Measurements from ENCODE around the gene RBM19. TPM values are rescaled to one million over a fixed set of nuclear protein-coding genes. Genes with fewer than 3 reads are reported as not detected.

The RBM19 gene
- polyA plus RNA-seq, 1 experiment: 15.5 TPM

GRCh38 chr12:113923251-113923650 is 42.9 kb downstream of the RBM19 start:
- ChIA-PET CTCF (interaction anchor here (1.9 kb wide), 1 partner anchor 462 kb away, joined by 4 read pairs; no protein-coding TSS in a partner anchor), POLR2A (no interaction called here)
- no peaks in the 10 kb centered on the region for H3K27me3 ChIP-seq (ENCODE audit: control insufficient read depth, insufficient read depth, low read length)
- peaks cover 25% of the 10 kb centered on the region for H3K36me3 ChIP-seq (ENCODE audit: control insufficient read depth, insufficient read depth, low read length)
- no peak for TF ChIP-seq CTCF (IDR thresholded peaks at IDR 0.05; ENCODE audit: insufficient read depth, low read depth, low read length)
- H3K4me3 ChIP-seq (ENCODE audit: low read depth, low read length): no peak overlapping the region
- no peak for DNase-seq (ENCODE audit: low read depth)

GRCh38 chr12:113921430-113921829 is 44.7 kb downstream of the RBM19 start:
- no peak for TF ChIP-seq CTCF (IDR thresholded peaks at IDR 0.05; ENCODE audit: insufficient read depth, low read depth, low read length)
- peaks cover 25% of the 10 kb centered on the region for H3K36me3 ChIP-seq (ENCODE audit: control insufficient read depth, insufficient read depth, low read length)
- POLR2A ChIA-PET: no interaction called here
- CTCF ChIA-PET: interaction anchor here (1.6 to 1.9 kb wide), 2 partner anchors 10 to 460 kb away, joined by 4 to 7 read pairs; no protein-coding TSS in a partner anchor
- no peak for DNase-seq (ENCODE audit: low read depth)
- H3K27me3 ChIP-seq (ENCODE audit: control insufficient read depth, insufficient read depth, low read length): no peaks in the 10 kb centered on the region
- H3K4me3 ChIP-seq (ENCODE audit: low read depth, low read length): no peak overlapping the region

- CTCF ChIA-PET: interaction anchor here (0.5 to 1.1 kb wide), 2 partner anchors 12 to 608 kb away, joined by 3 read pairs; no protein-coding TSS in a partner anchor
Observed at GRCh38 chr12:113919791-113920190, 46.3 kb downstream of the RBM19 start.

GRCh38 chr12:113918306-113918705 is 47.8 kb downstream of the RBM19 start:
- DNase-seq (ENCODE audit: low read depth): no peak
- Histone ChIP-seq H3K4me3 (ENCODE audit: low read depth, low read length) (no peak overlapping the region), H3K36me3 (ENCODE audit: control insufficient read depth, insufficient read depth, low read length) (peaks cover 11% of the 10 kb centered on the region), H3K27me3 (ENCODE audit: control insufficient read depth, insufficient read depth, low read length) (no peaks in the 10 kb centered on the region)
- ChIA-PET POLR2A (no interaction called here), CTCF (interaction anchor here (1.4 to 2.3 kb wide), 2 partner anchors 30 to 457 kb away, joined by 3 to 15 read pairs; no protein-coding TSS in a partner anchor)
- no peak for TF ChIP-seq CTCF (IDR thresholded peaks at IDR 0.05; ENCODE audit: insufficient read depth, low read depth, low read length)

More at GRCh38 chr12:113919791-113920190, 46.3 kb downstream of the RBM19 start:
- POLR2A ChIA-PET: interaction anchor here (0.5 kb wide), 1 partner anchor 9 kb away, joined by 4 read pairs; no protein-coding TSS in a partner anchor
- Histone ChIP-seq H3K4me3 (ENCODE audit: low read depth, low read length) (no peak overlapping the region), H3K27me3 (ENCODE audit: control insufficient read depth, insufficient read depth, low read length) (no peaks in the 10 kb centered on the region), H3K36me3 (ENCODE audit: control insufficient read depth, insufficient read depth, low read length) (peaks cover 16% of the 10 kb centered on the region)
- DNase-seq (ENCODE audit: low read depth): no peak
- no peak for TF ChIP-seq CTCF (IDR thresholded peaks at IDR 0.05; ENCODE audit: insufficient read depth, low read depth, low read length)

- peaks cover 11% of the 10 kb centered on the region for H3K36me3 ChIP-seq (ENCODE audit: control insufficient read depth, insufficient read depth, low read length)
- DNase-seq (ENCODE audit: low read depth): no peak
- no peak for TF ChIP-seq CTCF (IDR thresholded peaks at IDR 0.05; ENCODE audit: insufficient read depth, low read depth, low read length)
- ChIA-PET POLR2A (interaction anchor here (0.6 kb wide), 1 partner anchor 34 kb away, joined by 9 read pairs; no protein-coding TSS in a partner anchor), CTCF (interaction anchor here (1.0 to 2.3 kb wide), 3 partner anchors 12 to 456 kb away, joined by 4 to 15 read pairs (median 4); no protein-coding TSS in a partner anchor)
- no peaks in the 10 kb centered on the region for H3K27me3 ChIP-seq (ENCODE audit: control insufficient read depth, insufficient read depth, low read length)
- H3K4me3 ChIP-seq (ENCODE audit: low read depth, low read length): no peak overlapping the region
Observed at GRCh38 chr12:113917393-113917792, 48.7 kb downstream of the RBM19 start.
